ENCODE results near the gene RPTOR. TPM values are rescaled to one million over a fixed set of nuclear protein-coding genes. Genes with fewer than 3 reads are reported as not detected.

The RPTOR gene
- polyA plus RNA-seq, 5 donors: 13.5 to 23.7 (median 15.7) TPM

DNA sequence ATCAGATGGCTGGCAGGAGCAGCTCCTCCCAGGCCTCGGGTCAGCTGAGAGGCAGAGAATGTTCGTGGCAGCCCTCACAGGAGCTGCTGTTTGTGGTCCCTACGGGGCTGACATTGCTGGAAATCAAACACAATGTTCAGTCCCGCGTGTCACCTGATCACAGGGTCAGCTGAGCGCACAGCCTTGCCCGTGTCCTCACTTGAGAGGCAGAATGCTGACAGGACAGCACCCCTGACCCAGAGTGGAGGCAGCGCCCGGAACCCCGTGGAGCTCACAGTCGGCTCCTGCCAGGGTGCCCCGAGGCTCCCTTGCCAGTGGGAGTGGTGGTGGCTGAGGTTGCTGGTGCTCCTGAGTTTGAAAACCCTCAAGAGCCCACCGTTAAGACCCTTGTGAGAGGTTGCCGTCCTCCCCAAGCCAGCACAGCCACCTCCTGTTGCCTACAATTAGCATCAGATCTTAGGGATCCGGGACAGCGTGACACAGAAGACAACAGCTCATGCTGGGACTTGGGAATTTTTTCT lies 443.4 kb downstream of the RPTOR start:
- DNase-seq: no peak

DNA sequence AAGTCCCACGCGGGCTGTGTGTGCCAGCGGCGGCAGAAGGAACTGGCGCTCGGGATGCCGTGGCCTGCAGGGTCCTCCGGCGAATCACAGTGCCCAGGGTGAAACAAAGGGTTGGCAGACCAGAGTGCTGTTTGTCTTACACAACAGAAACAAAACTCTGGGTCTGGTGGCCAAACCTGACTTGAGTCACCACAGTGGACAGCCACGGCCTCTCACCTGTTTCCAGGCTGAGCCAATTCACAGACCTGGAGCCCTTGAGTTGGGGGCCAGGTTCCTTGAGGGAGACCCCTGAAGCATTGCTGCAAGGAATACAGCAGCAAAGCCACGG lies 444.9 kb downstream of the RPTOR start:
- no peak for DNase-seq

DNA sequence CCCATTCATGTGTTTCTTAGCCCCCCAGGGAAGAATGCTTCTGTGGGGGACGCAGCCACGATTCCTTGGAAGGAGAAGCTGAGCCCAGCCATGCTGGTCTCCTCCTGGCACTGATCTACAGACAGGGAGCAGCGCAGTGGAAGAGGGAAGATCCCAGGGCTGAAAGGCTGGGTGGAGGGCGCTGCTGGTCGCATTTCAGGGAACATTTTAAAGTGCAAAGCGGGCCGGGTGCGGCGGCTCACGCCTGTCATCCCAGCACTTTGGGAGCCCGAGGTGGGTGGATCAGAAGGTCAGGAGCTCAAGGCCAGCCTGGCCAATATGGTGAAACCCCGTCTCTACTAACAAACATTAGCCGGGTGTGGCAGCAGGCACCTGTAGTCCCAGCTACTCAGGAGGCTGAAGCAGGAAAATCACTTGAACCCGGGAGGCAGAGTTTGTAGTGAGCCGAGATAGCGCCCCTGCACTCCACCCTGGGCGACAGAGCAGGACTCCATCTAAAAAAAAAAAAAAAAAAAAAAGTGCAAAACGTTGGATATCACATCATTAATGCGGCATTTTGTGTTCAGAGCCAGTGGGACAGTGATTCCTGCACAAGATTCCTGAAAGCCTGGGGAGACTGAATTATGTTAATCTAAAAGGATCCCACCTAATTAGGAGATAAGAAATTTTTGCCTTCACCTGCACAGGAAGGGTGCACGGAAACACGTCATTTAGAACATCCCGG lies 446.4 kb downstream of the RPTOR start:
- no peak for DNase-seq

DNA sequence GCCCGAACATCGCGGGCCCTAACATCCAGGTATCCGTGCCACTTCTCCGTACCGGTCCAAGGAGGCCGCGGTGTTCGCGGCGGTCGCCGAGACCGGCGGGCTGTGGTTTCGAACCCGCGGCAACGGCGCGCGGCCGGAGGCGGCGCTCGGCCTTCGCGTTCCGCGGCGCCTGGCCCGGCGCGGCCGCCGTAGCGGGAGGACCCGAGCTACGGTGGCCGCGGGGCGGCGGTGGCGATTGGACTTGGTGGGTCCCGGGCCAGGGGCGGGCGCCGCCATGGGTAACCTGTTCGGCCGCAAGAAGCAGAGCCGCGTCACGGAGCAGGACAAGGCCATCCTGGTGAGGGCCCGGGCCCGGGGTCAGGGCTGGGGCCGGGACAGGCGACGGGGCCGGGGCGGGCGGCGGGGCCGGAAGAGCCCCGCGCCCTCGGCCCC lies 447.0 kb downstream of the RPTOR start, which contains the start of gene CHMP6:
Gene CHMP6 (plus strand): TSS at position 197 of the 432 bp plus-strand sequence. CDS start 78 bp downstream, at position 275.
- DNase-seq: peak; percentile 78 to 81

DNA sequence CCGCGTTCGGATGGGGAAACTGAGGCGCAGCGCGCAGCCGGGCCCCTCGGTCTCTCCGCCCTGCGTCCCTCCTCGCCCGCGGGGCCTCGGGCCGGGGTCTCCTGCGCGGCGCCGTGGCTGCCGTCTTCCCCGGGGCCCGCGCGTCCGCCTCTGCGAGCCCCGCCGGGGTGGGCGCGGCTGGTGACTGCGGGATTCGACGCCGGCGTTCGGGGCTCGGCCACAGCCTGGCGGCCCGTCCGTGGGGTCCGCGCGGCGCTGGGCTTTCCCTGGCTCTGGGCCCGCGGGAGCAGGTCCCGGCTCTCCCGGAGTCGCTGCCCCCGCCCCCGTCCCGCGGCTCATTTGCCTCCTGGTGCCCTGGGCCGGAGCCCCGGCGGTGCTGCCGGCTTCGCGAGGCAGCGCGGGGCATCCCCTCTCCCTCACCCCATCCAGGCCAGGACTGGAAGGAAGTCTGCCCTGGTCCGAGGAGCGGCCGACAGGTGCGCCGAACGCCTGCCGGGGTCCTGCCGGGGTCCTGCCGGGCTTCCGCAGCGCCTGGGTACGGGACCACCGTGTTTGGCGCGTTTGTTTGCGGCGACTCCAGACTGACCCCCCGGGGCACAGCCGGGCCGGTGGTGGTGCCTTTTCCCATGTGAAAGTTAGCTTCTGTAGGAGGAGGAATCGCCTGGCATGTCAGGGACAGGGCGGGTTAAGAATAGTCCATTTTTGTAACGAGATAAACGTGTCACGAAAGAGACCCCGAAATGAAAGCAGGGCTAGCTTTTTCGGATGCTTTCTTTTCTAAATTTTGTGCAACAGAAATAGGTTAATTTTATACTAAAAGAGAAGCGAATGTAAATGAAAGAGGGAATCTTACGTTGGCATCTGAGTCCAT lies 447.7 kb downstream of the RPTOR start:
- no peak for DNase-seq

DNA sequence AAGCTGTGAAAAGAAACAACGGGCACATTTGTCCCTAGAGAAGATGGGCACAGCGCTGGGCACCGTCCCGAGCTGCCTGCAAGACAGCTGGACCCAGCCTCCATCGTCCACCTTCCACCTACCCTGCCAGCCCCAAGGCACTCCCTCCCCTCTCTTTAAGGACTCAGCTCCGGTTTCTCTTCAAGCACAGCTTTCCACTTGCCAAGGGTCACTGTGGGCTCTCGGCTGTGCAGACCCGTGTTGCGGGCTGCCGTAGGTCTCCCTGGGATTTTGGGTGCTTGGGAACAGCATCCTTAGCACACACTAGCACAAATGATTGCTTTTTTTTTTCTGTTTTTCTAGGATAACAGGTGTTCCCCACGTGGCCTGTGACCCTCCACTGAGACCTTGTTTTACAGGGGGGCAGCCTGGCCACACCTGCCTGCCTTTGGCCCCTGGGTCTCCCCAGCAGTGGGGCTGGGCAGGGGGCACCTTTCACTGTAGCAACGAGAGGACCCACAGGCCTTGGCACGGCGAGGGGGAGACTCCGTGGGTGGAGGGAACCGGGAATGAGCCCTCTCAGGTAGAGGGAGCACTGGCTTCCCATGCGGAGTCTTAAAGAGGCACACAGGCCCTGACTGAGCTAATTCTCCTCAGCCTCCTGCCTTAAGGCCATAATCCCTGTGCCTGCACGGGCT lies 448.4 kb downstream of the RPTOR start:
- no peak for DNase-seq

DNA sequence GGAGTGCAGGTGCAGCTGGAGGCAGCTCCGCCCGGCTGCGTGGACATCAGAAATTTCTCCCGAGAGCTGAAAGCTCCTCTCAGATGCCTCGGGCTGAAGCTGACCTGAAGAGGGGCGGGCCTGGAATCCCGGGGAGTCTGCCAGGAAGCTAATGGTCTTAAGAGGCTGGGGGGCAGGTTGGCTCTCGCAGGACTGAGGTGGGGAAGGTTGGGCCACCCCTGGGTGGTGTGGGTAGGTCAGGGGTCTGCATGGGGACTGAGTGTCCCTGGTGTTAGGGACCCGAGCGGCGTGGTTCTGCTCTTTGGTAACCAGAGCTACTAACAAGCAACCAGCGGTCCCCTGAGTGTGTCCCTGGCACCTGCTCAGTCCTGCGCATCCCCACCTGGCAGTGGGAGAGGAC lies 450.5 kb downstream of the RPTOR start:
- DNase-seq: no peak

DNA sequence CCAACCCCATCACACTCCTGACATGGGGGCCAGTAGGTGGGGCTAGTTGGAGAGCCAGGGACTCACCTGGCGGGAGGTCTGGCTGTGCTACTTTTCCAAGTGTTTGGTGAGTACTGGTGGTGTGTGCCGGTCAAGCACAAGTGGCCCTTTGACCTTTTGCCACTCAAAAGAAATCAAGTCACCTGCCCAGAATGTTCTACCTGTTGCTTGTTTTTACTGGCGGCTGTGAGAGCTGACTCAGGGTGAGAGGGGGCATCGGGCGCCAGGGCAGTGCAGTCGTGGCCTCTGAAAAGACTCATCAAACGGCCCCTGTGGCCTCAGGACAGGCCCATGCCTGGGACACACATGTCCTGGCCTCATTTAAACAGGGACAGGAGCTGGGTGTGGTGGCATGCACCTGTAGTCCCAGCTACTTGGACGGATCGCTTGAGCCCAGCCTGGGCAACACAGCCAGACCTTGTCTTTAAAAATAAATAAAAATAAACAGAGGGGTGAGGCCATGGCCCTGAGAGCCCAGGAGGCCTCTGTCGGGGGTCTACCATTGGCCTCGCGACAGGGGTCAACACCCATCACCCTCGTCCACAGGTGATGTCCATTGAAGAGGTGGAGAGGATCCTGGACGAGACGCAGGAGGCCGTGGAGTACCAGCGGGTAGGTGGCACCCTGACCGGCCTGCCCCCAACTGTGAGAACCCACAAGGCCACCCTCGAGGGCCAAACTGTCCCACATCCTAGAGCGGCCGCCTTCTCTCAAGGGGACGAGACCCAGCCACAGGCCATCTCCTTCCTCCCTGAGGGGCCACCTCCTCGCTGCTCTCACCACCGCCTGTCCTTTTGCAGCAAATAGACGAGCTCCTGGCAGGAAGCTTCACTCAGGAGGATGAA lies 452.0 kb downstream of the RPTOR start:
- no peak for DNase-seq

DNA sequence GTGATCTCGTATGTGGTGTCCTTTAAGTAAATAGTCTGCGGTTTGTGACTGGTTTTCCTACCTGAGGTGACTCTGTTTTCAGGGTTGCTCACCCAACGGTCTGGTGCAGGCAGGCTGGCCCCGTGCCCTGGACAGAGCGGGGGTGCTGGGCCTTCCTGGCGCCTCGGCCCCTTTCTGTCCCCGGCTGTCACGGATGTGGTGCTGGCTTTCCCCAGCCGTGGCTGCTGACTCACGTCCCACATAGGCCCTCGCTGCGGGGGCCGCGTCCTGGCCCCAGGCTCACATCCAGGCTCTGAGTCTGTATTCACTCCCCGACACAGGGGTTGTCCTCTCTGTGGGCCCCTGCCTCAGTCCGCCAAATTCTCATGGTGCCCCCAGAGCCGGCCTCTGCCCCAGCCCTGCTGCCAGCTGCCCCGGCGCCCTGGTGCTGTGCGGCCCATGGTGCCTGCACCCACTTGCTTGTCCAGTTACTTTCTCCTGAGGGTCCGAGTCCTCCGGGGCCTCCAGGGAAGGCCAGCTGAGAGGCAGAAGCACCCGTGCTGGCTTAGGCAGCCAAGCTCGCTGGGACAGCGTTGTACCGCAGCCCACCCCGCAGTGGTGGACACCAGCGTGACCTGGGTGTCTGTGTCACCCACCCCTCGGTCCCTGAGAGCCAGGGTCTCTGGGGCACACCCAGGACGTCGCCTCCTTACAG lies 452.9 kb downstream of the RPTOR start:
- DNase-seq: no peak

DNA sequence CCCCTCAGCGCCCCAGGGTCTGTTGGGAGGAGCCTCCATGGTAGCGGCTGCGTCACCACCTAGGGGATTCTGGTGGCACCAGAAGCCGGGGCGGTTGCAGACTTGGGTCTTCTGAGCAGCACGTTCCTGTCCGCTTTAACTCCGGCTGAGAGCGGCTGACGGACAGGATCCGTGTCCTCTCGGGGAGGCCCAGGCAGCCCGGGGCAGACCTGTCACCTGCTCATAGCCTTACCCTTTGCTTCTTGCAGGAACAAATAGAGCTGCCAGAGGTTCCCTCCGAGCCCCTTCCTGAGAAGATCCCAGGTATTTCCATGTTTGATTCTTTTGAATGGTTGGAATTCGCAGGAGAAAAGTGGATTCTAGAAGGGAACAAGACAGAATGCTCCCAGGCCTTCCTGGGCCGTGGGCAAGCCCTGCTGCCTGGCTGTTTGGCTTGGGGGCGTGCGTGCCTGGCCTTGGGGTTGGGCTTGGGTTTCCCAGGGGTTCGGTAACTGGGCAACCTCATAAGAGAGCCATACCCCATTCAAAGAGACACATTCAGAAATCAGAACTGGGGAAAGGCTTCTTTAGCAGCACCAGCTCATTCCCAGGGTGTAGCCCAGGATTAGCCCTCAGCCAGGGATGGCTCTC lies 453.6 kb downstream of the RPTOR start:
- no peak for DNase-seq

DNA sequence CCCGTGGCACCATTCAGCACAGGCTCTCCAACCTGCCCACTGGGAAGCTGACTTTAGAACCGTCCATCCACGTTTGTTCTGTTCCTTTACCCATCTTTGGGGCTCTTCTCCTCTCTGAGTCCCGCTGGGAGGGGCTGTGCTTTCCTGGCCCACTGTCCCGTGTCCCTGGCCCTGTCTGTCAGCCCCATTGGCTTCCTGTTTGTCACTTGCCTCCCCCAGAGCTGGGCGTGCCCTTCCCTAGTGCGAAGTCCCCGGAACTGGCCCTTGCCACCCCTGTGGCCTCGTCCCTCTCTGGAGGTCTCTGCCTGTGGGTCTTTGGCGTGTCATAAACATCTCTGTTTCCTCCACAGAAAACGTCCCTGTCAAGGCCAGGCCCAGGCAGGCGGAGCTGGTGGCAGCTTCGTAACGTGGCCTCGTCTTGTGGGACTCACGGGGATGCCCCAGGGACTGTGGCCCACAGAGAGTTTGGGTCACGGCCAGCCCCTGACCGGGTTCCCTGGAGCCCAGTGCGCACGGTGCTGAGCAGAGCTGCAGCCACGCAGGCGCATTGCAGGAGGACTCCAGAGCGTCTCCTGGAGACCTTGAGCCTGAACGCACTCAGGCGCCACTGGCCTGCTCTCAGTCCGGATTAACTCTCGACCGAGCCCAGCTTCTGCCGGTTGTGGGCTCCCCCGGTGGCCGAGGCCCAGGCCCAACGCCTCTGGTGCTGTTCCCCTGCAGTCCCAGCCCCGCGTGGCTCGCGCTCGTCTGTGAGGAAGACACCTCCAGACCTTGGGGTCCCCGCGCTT lies 454.3 kb downstream of the RPTOR start:
- DNase-seq: no peak

DNA sequence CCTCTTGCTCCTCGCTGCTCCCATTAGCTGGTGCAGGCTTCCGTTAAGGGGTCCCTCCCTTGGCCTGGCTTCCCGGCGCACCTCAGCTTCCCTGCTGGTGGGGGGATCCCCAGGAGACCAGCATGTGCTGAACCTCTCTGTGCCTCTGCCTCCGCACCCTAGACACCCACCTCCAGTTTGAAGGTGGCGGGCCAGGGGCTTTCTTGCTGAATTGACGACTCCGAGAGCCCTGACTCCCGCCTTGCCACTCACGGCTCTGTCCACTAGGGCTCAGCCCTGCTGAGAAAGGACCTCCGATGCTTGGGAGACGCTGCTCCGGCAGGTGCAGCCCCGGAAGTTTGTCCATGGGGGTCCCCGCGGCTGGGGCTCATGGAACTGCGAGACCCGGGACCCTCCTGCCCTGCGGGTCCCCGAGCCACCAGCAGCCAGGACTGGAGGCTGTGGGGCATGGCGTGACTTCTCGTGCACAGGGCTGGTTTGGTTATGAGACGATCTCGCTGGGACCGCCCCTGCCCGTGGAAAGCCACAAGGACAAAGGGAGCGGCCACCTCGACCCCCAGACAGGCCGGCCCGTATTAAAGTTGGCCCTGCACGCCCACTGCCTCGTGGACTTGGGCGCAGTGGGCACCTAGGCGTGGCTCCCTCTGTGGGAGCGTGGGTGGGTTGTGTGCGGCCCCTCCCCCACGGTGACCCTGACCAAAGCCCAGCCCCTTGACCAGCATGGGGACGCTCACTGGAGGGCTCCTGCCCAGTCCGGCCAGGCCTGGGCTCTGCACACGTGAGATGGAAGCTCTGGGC lies 455.1 kb downstream of the RPTOR start:
- no peak for DNase-seq

DNA sequence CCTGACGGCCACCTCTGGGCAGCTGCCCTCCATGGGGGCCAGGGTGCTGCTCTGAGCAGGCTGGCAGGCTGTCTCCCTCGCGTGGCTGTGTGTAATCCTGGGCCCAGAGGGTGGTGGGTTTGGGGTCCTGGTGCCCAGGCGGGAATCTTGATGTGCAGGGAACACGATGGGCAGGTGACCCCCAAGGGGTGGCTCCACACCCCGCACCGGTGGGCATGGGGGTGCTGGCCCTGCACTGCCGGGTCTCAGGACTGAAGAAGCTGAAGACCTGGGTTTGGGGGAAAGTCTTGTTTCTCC lies 455.6 kb downstream of the RPTOR start:
- no peak for DNase-seq

DNA sequence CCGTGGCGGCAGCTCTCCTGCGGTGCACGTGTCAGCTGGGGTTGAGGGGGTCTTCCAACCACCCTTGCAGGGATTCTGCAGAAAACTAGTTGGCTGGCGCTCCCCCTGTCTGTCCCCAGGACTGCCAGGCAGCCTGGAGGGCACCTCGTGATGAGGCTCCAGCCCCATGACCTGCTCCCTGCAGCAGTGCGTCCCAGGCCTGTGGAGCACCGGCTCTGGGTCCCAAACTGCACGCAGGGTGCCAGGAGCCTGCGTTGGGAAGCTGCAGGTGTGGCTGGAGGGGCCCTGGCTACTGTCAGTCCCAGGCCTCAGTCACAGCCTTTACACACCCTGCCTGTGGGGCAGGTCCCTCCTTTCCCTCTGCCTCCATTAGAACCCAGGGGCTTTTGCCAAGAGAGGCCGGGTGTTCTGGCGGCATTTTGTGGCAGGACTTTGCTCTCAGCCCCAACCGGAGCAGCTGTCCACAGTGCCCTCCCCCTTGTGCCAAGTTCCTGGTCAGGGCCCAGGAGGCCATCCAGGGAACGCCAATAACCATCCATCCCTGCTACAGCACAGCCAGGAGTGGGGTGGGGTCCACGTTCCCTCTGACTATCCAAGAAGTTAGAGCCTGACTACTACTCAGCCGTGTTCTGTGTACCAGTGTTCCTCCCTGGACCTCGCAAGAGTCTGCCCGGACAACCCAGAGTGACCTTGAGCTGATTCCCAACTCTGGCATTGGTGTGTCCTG lies 456.2 kb downstream of the RPTOR start:
- no peak for DNase-seq

DNA sequence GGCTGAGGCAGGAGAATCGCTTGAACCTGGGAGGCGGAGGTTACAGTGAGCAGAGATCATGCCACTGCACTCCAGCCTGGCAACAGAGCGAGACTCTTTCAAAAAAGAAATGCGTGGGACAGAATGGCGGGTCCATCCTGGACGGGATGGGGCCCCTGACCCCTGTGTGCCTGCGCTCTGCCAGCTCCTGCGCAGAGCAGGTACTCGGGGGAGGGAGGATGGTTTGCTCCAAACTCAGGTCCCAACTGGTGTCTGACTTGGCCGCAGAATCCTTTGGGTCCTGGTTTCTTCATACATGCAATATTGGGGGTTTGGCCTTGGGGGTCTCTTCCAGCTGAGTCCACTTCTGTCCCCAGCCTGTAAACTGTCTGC lies 457.4 kb downstream of the RPTOR start:
- no peak for DNase-seq

DNA sequence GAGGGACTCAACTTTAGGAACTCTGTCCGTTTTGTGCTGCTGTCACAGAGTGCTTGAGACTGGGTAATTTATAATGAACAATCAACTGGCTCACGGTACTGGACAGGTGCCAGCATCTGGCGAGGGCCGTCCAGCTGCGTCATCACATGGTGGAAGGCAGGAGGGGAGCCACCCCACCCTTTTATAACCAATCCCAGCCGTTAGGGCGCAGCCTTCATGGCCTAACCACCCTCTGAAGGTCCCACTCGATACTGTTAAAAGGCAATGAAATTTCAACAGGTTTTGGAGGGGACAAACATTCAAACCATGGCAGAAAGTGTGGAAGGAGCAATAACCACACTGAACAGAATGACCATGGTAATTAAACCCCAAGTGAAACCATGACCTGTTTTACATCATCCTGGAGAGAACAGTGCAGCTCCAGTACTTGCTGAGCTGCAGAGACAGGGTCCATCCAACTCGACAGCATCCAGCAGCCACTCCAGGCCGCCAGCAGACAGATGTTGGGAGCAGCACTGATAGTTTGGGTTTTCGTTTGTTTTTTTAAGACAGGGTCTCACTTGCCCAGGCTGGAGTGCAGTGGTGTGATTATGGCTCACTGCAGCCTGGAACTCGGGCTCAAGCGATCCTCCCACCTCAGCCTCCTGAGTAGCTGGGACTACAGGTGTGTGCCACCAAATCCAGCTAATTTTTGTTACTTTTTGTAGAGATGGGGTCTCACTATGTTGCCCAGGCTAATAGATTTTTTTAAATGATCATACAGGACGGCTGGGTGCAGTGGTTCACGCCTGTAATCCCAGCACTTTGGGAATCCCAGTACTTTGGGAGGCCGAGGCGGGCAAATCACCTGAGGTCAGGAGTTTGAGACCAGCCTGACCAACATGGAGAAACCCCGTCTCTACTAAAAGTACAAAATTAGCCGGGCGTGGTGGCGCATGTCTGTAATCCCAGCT lies 458.0 kb downstream of the RPTOR start:
- DNase-seq: no peak
